ENCODE data around the gene MATN4.
A peak's percentile ranks its signal among the peaks of the same experiment; 100 is the strongest.

The MATN4 gene

GRCh38 chr20:45342855-45343531 is 34.9 kb upstream of the MATN4 start:
- DNase-seq: no peak
- in situ Hi-C loops (cut with HindIII; ENCODE audit: low pct_ligation_motif_present, low pct_unique_long_range_greater_than_20kb, low sequenced_read_pairs): no loop called here

DNA sequence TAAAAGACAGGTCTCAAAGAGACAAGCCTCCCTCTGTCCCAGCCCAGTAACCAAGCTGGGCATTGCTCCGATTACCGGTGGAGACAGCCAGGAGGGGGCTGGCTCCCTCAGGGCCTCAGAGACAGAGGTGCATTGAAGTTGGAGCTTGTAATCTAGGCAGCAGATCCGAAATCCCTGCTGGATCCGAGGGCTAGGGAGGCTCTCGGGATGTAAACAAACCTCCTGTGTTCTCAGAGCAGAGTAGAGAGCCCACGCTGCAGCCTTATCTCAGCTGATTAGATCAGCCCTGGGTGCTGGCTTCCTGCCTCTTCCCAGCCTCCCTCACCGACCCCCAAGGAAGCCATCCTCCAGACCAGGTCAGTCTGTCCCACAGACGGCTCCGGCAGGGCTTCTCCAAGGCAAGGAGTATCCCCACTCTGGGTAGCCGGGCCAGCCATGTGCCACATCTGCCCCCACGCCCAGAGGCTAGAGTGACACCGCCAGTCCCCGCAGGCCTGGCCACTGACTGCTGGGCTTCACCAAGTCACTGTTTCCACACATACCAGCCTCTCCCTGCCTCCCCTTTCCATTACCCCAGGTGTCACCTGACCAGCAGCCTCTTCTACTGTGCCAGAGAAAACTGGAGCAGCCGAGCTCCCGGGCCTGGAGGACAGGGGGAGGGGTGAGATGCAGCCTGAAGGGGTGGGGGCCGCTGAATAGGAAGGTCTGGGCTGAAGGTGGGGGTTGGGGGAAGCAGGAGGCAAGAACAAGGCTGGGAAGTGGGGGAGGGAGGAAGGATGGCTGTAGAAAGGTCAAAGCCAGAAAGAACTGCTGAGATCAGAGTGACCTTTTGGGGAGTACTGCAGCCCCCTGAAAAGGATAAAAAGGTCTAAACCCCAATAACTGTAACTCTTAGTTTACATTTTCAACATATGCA is 34.1 kb upstream of the MATN4 start:
- DNase-seq: no peak

GRCh38 chr20:45341579-45341938 is 33.5 kb upstream of the MATN4 start:
- DNase-seq: no peak

More for the DNA sequence above, 34.1 kb upstream of the MATN4 start:
- in situ Hi-C loops (cut with HindIII; ENCODE audit: low pct_ligation_motif_present, low pct_unique_long_range_greater_than_20kb, low sequenced_read_pairs): no loop called here

GRCh38 chr20:45340951-45341350 is 32.9 kb upstream of the MATN4 start:
- no peak for DNase-seq
- in situ Hi-C loops (cut with HindIII; ENCODE audit: low pct_ligation_motif_present, low pct_unique_long_range_greater_than_20kb, low sequenced_read_pairs): no loop called here

More at GRCh38 chr20:45341579-45341938, 33.5 kb upstream of the MATN4 start:
- in situ Hi-C loops (cut with HindIII; ENCODE audit: low pct_ligation_motif_present, low pct_unique_long_range_greater_than_20kb, low sequenced_read_pairs): no loop called here

DNA sequence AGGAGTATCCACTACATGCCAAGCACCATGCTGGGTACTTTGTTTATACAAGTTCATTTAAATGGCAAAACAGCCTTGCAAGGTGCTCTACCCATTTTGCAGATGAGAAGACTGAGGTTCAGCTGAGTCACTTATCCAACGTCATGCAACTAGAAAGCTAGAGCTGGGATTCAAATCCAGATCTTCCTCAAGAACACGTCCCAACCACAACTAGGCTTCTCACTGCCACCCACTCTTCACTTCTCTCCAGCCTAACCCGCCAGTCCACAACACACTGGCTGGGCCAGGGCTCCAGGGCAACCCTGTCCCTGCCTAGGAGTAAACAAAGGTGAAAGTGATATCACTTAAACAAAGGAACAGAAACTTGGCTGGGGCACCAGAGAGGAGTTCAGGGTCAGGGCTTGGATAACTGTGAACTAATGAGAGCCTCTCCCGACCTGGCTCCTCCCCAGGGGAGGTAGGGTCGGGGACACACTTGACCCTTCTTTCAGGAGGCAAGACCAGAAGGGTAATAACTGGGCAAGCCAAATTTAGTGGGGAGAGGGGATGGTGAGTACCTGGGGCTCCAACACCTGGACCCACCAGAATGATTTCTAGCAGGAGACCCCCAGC is 32.2 kb upstream of the MATN4 start:
- in situ Hi-C loops (cut with HindIII; ENCODE audit: low pct_ligation_motif_present, low pct_unique_long_range_greater_than_20kb, low sequenced_read_pairs): no loop called here
- DNase-seq: no peak

DNA sequence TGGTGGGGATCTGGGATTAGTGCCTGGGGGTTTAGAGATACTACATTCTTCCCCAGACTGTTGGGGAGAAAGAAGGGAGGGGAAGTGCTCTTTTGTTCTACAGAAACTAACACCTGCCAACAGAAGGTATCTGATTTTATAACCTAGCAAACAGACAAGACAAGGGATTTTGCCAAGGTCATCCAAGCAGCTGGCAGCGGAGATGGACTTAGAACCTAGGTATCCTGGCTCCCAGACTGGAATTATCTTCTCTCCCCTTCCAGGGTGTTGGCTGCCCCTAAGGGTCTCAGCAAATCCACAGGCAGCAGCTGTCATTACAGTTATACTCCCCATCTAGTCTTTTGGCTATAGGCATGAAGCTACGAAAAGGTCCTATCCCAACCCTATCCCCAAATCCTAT is 31.7 kb upstream of the MATN4 start:
- in situ Hi-C loops (cut with HindIII; ENCODE audit: low pct_ligation_motif_present, low pct_unique_long_range_greater_than_20kb, low sequenced_read_pairs): no loop called here
- no peak for DNase-seq

DNA sequence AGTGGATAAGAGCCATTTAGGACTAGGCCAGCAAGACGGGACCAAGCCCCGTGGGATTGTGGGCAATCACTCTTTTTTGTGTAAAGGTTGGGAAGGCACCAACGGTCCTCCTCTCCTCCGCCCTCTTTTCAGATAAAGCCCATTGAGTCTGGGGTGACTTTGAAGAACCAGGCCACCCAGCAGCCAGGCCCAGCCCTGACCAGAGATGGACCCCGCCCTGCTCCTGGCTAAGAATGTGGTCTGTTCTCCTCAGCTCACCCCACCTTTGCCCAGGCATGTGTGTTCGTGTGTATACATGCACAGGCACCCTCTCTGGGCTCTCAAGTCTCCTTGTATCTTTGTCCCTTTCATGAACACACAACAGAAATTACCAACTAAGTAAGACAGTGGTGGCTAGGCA is 31.0 kb upstream of the MATN4 start:
- DNase-seq: no peak
- in situ Hi-C loops (cut with HindIII; ENCODE audit: low pct_ligation_motif_present, low pct_unique_long_range_greater_than_20kb, low sequenced_read_pairs): no loop called here

DNA sequence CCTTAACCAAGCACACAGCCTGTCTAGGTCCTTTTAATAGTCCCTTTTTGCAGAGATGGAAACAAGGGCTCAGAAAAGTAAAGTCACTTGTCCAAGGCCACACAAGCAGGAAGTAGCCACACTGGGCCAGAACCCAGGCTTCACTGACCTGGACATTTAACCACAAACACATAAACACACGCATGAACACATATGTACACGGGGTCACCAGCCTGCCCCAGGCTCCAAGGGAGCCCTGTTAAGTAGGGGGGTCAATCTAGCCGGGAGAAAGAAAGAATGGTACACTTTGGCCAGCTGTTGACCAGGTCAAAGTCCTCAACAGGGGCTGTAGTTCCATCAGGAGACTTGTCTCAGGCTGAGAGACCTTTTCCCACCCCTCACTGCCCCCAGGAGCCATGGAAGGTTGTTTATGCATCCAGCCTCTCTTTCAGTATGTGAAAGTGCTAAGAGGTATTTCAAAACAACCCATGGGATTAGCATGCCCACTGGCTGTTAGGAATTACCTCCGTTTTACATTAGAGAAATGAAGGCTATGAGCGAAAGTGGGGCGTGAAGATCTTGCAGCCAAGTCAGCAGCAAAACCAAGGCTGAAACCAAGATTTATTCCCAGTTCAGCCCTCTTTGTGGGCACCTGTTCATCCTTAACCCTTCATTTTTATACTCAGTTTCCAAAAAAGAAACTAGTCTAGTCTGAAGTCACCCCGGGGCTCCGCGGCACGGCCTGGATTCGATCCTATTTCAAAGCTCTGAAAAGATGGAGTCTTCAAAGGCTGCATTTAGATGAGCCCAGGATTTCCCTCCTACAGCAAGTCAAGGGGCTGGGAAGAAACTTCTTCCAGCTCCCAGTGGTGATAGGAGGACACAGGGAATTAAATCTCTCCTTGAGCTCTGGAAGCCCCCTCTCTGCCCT is 30.3 kb upstream of the MATN4 start:
- DNase-seq: no peak
- in situ Hi-C loops (cut with HindIII; ENCODE audit: low pct_ligation_motif_present, low pct_unique_long_range_greater_than_20kb, low sequenced_read_pairs): no loop called here

DNA sequence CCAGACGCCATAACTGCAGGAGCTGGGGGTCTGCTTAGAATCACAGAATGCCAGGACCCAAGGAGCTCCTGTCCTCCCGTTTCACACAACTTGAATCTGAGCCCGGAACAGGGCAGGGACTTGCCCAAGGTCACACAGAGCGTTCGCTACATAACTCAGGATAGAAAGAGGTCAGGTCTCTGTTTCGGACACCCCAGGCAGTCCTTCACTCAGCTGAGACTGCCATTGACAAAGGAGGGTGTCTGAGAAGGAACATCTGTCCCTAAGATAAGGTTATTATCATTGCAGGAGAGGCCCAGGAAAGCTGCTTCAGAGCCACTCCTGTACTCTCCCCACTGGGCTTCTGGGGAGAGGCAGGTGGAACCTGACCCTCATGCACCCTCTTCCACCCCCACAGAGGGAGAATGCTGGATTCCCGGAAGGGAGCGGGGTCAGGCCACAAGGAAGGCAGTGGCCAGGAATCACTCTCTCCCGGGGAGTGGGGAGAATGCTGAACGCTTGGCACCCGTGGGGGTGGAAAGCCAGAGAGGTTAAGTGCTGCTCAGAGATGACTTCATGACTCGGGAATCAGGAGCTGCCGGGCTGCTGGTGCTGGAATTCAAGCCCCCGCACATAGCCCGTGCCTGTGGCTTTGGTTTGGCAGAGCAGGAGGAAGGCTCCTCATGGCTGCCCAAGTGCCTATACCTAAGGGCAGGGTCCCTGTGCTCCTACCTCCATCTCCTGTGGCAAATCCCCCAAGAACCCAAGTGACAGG is 29.4 kb upstream of the MATN4 start:
- in situ Hi-C loops (cut with HindIII; ENCODE audit: low pct_ligation_motif_present, low pct_unique_long_range_greater_than_20kb, low sequenced_read_pairs): no loop called here
- DNase-seq: peak; percentile 93

DNA sequence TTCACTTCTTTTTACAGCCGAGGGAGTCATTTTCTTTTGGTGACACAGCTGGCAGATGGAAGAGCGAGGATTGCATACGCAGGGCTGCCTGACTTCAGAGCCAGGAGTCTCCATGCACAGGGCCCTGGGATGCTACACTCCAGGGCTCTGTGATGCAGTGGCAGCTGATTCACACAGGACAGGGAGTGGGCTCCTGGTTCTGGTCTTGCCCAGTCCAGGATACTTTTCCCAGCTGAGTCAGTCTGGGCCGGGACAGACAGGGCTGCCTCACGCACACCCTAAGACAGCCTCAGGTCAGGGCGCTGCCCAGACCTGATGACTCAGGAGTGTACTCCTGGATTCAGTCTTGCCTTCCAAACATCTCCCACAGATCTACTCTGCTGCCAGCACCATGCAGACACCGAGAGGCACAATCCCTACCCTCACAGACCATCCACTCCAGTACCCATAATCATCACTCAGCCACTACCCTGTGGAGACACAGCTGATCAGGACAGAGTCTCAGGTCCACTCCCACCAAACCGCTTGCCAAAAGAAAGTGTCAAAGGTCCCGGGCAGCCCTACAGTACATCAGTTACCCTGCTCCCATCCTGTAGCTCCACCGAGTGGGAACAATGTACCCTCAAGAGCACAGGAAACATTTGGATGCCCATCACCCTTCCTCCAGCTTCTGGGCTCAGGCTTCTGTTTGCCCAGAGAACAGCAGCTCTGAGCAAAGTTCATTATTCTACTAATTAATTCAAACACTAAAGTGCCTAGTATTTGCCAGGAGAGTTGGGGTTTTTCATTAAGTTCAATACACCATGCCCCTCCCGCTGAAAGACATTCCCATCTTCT is 28.6 kb upstream of the MATN4 start:
- DNase-seq: peak; percentile 62
- in situ Hi-C loops (cut with HindIII; ENCODE audit: low pct_ligation_motif_present, low pct_unique_long_range_greater_than_20kb, low sequenced_read_pairs): no loop called here

GRCh38 chr20:45330476-45330875 is 22.4 kb upstream of the MATN4 start:
- in situ Hi-C loops (cut with HindIII; ENCODE audit: low pct_ligation_motif_present, low pct_unique_long_range_greater_than_20kb, low sequenced_read_pairs): no loop called here

GRCh38 chr20:45329497-45330319 is 21.6 kb upstream of the MATN4 start:
- peak; percentile 14 for DNase-seq
- in situ Hi-C loops (cut with HindIII; ENCODE audit: low pct_ligation_motif_present, low pct_unique_long_range_greater_than_20kb, low sequenced_read_pairs): no loop called here

More at GRCh38 chr20:45330476-45330875, 22.4 kb upstream of the MATN4 start:
- DNase-seq: no peak

DNA sequence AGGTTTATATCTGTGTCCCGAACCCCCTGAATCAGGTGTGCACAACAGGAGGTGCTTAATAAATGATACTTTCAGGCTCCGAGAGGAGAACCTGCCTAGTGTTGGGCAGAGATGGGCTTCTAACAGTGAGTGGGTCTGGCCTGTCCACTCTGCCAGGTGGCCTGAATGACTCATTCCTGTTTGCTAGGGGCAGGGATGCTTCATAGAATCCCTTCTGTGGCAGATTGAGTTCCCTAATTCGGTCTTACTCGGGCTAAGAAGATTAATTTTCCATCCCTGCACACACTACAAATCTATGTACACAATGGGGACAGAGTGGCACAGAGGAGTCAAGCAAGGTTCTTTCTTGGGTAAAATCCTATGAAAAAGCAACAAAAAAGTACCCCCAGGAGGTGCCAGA is 20.4 kb upstream of the MATN4 start:
- DNase-seq: no peak
- in situ Hi-C loops (cut with HindIII; ENCODE audit: low pct_ligation_motif_present, low pct_unique_long_range_greater_than_20kb, low sequenced_read_pairs): no loop called here

DNA sequence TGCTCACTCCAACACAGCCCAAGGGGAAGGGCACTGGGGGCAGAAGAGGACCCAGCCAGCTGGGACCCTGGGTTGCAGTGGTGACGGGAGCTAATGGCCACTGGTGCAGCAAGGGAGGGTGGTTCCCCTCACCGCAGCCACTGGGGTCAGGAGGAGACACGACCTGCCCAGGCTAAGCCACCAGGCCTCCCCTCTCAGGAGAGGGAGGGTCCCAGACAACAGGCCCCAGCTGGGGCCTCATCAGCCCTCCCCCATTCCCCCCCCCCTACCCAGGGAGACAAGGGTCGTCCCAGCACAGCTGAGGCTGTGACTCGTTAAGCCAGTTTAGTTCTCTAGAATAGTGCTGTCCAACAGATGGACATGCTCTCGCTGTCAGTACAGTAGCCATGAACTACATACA is 17.3 kb upstream of the MATN4 start:
- DNase-seq: no peak
- in situ Hi-C loops (cut with HindIII; ENCODE audit: low pct_ligation_motif_present, low pct_unique_long_range_greater_than_20kb, low sequenced_read_pairs): no loop called here

DNA sequence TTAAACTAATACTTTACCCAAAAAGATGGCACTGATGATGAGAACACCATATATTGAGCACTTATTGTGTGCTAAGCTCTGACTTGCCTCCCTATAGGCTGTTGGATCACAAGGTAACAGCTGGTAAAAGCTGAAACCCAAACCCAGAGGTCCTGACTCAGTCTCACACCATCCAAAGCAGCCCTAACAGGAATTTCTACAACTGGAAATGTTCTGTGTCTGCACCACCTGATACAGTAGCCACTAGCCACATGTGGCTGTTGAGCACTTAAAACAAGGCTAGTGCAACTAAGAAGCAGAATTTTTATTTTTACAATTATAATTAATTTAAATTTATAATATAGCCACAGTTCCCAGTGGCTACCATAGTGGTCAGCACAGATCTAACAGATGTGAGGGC is 15.6 kb upstream of the MATN4 start:
- in situ Hi-C loops (cut with HindIII; ENCODE audit: low pct_ligation_motif_present, low pct_unique_long_range_greater_than_20kb, low sequenced_read_pairs): no loop called here
- no peak for DNase-seq

DNA sequence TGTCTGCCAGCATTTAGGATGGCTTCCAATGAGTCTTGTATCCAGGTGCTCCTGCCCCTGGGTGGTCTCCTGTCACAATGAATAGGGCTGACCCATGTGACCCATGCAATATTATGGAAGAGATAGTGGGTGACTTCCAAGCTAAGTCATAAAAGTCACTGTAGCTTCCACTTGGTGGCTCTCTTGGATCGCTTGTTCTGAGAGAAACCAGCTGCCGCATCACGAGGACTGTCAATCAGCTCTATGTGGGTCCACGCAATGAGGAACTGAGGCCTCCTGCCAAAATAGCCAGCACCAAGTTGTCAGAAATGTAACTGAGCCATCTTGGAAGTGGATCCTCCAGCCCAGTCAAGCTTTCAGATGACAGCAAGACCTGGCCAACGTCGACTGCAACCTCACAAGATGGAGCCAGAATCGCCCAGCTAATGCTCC is 14.9 kb upstream of the MATN4 start:
- DNase-seq: peak; percentile 24
- in situ Hi-C loops (cut with HindIII; ENCODE audit: low pct_ligation_motif_present, low pct_unique_long_range_greater_than_20kb, low sequenced_read_pairs): no loop called here

All from ACHN (cell line).